GM21529 (cell line): ENCODE measurements around the gene FCN1.
"Not testable (repeated sequence)": the region's sequence is repeated elsewhere in the genome, so short reads cannot be mapped to it uniquely, and the experiment has no call there.

Source experiments
- ATAC-seq: cut with Tn5 transposase; IDR thresholded peaks from one replicate; pipeline ENCODE4 v1.9.1; 2021; ENCODE audit not compliant: unreplicated experiment

The FCN1 gene

GRCh38 chr9:134858051-134858841, 59.5 kb downstream of the FCN1 start:
- peak; percentile 85 for ATAC-seq

- not testable (repeated sequence) for ATAC-seq
Measured at GRCh38 chr9:134857451-134857850, 60.3 kb downstream of the FCN1 start.

GRCh38 chr9:134855900-134856377, 61.8 kb downstream of the FCN1 start:
- ATAC-seq, result no peak
